RWPE2 (cell line): ENCODE results near the gene MAP9.
"Not testable (repeated sequence)": the region's sequence is repeated elsewhere in the genome, so short reads cannot be mapped to it uniquely, and the experiment has no call there.

Experiments used
- ATAC-seq: fragments of 200-7000 bp; cut with Tn5 transposase; 3 replicates; pipeline ENCODE4 v1.9.1; 2021; ENCODE audit warnings: low read depth
- DNase-seq: peaks from one replicate; pipeline ENCODE4 v3.0.0-alpha.2; 2020; ENCODE audit warnings: low spot score
- H3K27ac ChIP-seq: fragments of 450-650 bp; 2 replicates; pipeline ENCODE4 v1.5.1; 2017; ENCODE audit warnings: mild to moderate bottlenecking; ENCODE audit not compliant: poor library complexity, severe bottlenecking
- H3K27me3 ChIP-seq: fragments of 250-450 bp; sonication (Bioruptor Pico); 2 replicates; pipeline ENCODE4 v1.5.1; 2021; ENCODE audit warnings: mild to moderate bottlenecking, moderate library complexity; ENCODE audit not compliant: insufficient read depth, poor library complexity, severe bottlenecking
- H3K36me3 ChIP-seq: fragments of 250-450 bp; sonication (Bioruptor Pico); 2 replicates; pipeline ENCODE4 v1.5.1; 2020; ENCODE audit warnings: low read depth, mild to moderate bottlenecking, moderate library complexity
- H3K4me1 ChIP-seq: fragments of 250-450 bp; sonication (Bioruptor Pico); 2 replicates; pipeline ENCODE4 v1.5.1; 2021; ENCODE audit warnings: mild to moderate bottlenecking, moderate library complexity; ENCODE audit not compliant: insufficient read depth, poor library complexity, severe bottlenecking
- H3K4me3 ChIP-seq: fragments of 250-450 bp; sonication (Bioruptor Pico); 2 replicates; pipeline ENCODE4 v1.5.1; 2021; ENCODE audit warnings: mild to moderate bottlenecking, moderate library complexity; ENCODE audit not compliant: severe bottlenecking
- H3K9me3 ChIP-seq: fragments of 250-450 bp; sonication (Bioruptor Pico); 2 replicates; pipeline ENCODE4 v1.5.1; 2021; ENCODE audit warnings: mild to moderate bottlenecking, moderate library complexity; ENCODE audit not compliant: severe bottlenecking
- TF ChIP-seq, protein P1 (sequence below): fragments of 450-650 bp; IDR thresholded peaks from one replicate; pipeline ENCODE4 v1.5.1; 2017; ENCODE audit warnings: mild to moderate bottlenecking, moderate library complexity; ENCODE audit not compliant: poor library complexity, severe bottlenecking

The MAP9 gene

DNA sequence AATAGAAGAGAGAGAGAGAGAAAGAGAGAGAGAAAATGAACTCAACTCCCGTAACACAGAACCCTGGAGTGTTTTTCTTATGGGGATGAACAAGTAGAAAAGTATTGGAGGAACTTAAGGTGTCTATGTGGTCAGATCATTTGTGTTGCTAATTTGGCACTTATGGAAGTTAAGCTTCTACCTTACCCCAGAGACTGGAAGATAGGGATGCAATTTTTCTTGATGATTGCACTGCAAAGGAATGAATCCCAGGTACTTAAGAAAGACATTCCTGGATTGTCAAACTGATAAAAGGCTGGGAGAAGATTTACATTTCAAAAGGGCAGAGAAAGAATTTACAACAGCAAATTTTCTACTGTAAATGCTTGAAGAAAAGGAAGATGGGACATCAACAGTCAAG, 57.2 kb downstream of the MAP9 start:
- H3K4me1 ChIP-seq, result no peaks in the 10 kb centered on the region
- ATAC-seq, result no peak
- H3K4me3 ChIP-seq, result no peak overlapping the region

DNA sequence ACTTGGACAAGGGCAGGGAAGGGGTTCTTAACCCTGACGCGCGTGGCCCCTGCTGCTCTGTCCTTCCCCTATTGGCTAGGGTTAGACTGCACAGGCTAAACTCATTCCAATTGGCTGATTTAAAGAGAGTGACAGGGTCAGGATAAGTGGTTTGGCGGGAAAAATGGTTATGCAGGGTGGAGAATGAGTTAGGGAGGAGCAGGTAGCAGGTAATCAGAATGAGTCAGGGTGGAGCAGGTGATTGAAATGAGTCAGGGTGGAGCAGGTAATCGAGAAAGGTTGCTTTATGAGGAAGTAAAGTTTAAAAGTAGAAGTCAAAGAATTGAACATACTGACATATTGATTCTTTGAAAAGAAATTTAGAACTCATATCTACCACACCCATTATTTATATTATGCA, 64.7 kb downstream of the MAP9 start:
- H3K9me3 ChIP-seq, H3K27ac ChIP-seq, DNase-seq, H3K4me3 ChIP-seq, H3K36me3 ChIP-seq, H3K27me3 ChIP-seq, ATAC-seq, H3K4me1 ChIP-seq: not testable (repeated sequence)

More for the DNA sequence above, 57.2 kb downstream of the MAP9 start:
- Histone ChIP-seq H3K27ac (no peak overlapping the region), H3K36me3 (no peaks in the 10 kb centered on the region), H3K27me3 (no peaks in the 10 kb centered on the region), H3K9me3 (no peaks in the 10 kb centered on the region)
- TF ChIP-seq, protein P1, sequence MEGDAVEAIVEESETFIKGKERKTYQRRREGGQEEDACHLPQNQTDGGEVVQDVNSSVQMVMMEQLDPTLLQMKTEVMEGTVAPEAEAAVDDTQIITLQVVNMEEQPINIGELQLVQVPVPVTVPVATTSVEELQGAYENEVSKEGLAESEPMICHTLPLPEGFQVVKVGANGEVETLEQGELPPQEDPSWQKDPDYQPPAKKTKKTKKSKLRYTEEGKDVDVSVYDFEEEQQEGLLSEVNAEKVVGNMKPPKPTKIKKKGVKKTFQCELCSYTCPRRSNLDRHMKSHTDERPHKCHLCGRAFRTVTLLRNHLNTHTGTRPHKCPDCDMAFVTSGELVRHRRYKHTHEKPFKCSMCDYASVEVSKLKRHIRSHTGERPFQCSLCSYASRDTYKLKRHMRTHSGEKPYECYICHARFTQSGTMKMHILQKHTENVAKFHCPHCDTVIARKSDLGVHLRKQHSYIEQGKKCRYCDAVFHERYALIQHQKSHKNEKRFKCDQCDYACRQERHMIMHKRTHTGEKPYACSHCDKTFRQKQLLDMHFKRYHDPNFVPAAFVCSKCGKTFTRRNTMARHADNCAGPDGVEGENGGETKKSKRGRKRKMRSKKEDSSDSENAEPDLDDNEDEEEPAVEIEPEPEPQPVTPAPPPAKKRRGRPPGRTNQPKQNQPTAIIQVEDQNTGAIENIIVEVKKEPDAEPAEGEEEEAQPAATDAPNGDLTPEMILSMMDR, result no peak
- DNase-seq, result no peak

DNA sequence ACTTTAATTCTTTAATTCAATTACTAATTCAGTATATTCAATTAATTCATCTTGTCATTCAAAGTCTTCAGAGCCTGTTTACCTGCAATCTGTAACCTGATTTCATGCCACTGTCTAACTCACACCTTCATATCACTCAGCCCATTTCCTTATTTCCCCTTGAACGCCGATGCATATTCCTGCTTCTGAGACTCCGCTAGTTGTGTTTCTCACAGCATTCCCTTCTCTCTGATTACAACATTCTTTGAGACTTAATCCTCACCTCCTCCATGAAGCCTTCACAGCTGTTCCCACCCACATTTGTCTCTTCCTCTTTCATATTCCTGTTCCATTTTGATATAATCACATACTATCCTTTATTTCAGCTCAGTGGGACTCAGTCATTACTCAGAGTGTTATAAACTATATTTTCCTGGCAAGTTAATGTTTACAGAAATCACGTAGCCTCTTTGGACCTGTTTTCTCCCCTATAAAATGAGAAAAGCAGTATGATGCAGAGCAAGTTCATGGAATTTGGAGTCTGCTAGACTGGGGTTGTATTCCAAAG, 69.0 kb downstream of the MAP9 start:
- no peak overlapping the region for H3K27ac ChIP-seq
- H3K9me3 ChIP-seq, result no peaks in the 10 kb centered on the region
- ATAC-seq, result no peak
- no peak overlapping the region for H3K4me3 ChIP-seq
- H3K27me3 ChIP-seq, result no peaks in the 10 kb centered on the region
- no peak for DNase-seq
- H3K36me3 ChIP-seq, result no peaks in the 10 kb centered on the region
- TF ChIP-seq, protein P1, result no peak
- H3K4me1 ChIP-seq, result no peaks in the 10 kb centered on the region

DNA sequence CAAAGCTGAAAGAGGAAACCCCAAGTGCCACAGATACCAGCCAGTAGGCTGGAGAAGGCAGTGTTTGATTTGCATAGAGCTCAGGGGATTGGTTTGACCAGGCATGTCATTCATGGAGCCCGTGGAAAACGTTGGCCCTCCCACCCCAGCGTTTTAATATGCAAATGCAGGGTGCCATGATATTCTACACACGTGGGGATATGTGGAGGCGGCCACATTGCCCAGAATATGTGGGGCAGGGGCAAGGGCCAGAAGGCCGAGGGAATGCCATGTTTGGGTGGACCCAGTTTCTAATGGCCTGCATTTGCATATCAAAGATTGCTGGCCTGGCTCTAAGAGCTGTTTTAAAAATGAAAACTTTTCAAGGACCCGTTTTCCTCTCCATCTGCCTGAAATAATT, 71.1 kb downstream of the MAP9 start:
- Histone ChIP-seq H3K27ac (no peak overlapping the region), H3K4me3 (no peak overlapping the region), H3K27me3 (no peaks in the 10 kb centered on the region), H3K36me3 (no peaks in the 10 kb centered on the region), H3K9me3 (no peaks in the 10 kb centered on the region), H3K4me1 (no peaks in the 10 kb centered on the region)
- DNase-seq (no peak), ATAC-seq (no peak)
- TF ChIP-seq, protein P1, result no peak

DNA sequence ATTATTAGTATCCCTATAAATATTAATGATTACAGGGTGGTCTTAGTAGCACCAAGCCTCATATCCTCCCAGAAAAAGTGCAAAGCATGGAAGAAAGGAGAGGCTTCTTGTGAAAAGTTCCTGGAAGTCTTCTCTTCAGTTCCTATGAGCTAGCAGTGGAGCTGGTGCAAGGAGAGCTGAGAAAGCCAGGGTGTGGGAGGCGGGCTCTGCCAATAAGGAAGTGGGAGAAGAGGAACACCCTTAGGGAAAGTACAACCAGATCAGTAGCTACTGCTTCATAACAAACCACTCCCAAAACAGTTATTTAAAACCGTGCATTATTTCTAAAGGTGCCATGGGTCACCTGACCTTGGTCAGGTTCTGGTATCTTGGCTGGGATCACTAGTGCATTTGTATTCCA, 72.4 kb downstream of the MAP9 start:
- no peak overlapping the region for H3K4me3 ChIP-seq
- no peak overlapping the region for H3K27ac ChIP-seq
- TF ChIP-seq, protein P1, result no peak
- H3K36me3 ChIP-seq, result no peaks in the 10 kb centered on the region
- H3K9me3 ChIP-seq, result no peaks in the 10 kb centered on the region
- no peaks in the 10 kb centered on the region for H3K4me1 ChIP-seq
- no peaks in the 10 kb centered on the region for H3K27me3 ChIP-seq
- DNase-seq (no peak), ATAC-seq (peak; percentile 48; the same call in 1 of the 3 replicates)
